ENCODE measurements around the gene CRTAP. TPM values are rescaled to one million over a fixed set of nuclear protein-coding genes. Genes with fewer than 3 reads are reported as not detected.
"Not testable (repeated sequence)": the region's sequence is repeated elsewhere in the genome, so short reads cannot be mapped to it uniquely, and the experiment has no call there.

Gene CRTAP
- polyA plus RNA-seq, 3 donors, result 148 to 186 (median 157) TPM

DNA sequence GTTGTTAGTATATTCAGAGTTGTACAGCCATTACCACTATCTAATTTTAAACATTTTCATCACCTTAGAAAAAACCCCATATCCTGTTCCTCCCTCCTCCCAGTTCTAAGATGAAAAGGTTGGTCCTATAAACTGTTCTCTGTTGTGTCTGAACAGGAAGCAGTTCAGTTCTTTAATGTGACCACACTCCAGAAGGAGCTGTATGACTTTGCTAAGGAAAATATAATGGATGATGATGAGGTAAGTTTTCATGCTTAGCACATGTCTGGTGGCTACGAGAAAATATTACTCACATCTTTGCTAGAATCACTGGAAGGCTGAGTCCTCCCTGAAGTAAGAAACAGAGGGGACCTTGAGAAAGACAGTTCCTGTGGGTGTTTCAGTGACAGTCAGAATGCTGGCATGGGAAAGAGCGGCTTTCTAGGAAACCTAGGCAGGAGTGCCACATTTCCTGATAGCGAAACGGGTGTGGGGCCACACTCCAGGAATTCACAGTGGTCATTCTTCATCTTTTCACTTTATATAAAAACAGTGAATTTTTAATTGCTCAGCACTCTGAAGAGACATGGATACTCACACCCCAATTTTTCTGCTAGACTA, 20.3 kb downstream of the CRTAP start:
- no peak for DNase-seq

DNA sequence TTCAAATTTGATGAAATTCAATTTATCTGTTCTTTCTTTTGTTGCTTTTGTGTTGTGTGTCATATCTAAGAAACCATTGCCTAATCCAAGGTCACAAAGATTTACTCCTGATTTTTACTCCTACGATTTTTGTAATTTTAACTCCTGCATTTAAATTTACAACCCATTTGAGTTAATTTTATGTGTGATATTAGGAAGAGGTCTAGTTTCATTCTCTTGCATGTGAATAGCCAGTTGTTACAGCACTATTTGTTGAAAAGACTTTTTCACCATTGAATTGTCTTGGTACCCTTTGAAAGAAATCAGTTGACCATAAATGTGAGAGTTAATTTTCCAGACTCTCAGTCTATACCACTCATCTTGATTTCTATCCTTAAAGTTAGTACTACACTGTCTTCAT, 23.9 kb downstream of the CRTAP start:
- DNase-seq, result no peak

DNA sequence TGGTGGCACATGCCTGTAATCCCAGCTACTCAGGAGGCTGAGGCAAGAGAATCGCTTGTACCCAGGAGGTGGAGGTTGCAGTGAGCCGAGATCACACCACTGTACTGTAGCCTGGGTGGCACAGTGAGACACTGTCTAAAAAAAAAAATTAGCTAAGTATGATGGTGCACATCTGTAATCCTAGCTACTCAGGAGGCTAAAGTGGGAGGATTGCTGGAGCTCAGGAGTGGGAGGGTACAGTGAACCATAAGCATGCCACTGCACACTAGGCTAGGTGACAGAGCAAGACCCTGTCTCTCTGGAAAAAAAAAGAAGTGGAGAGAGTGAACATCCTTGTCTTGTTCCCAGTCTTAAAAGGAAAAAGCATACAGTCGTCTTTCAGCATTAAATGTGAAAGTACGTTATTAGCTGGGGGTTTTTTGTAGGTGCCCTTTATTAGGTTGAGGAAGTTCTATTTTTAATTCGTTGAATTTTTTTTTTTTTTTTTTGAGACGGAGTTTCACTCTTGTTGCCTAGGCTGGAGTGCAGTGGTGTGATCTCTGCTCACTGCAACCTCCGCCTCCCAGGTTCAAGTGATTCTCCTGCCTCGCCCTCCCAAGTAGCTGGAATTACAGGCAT, 25.3 kb downstream of the CRTAP start:
- DNase-seq, result not testable (repeated sequence)

DNA sequence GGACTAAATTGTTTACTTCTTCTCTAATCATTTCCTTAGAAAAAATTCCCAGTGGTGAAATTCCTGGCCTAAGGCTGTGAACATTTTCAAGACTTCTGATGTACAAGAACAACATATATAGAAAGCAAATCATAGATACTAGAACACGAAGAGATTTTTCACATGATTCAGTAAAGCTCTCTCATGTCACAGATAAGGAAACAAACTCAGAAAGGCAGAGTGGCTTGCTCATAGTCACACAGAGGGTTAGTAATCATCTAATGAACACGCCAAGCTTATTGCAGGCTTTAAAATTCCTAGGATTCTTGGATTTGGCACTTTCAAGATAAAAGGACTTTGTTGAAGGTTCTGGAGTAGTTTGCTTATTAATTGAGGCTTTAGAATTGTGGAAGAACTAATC, 26.2 kb downstream of the CRTAP start:
- DNase-seq, result no peak

DNA sequence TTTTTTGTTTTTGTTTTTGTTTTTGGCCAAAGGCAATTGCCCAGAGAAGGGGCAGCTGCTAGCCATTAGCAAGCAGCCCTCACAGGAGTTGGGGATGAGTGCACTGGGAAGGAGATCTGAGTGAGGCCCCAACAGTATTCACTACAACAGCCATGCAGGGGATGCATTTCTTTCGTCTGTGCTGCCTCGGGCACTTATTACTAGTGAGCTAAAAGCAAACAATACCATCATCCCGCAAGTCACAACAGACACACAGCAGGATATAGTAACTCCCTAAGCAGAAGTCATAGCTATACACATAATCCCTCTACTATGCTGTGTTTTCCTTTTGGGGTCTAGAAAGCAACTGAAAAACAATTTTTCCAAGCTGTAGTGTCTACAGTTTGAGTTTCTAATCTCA, 27.2 kb downstream of the CRTAP start:
- no peak for DNase-seq

DNA sequence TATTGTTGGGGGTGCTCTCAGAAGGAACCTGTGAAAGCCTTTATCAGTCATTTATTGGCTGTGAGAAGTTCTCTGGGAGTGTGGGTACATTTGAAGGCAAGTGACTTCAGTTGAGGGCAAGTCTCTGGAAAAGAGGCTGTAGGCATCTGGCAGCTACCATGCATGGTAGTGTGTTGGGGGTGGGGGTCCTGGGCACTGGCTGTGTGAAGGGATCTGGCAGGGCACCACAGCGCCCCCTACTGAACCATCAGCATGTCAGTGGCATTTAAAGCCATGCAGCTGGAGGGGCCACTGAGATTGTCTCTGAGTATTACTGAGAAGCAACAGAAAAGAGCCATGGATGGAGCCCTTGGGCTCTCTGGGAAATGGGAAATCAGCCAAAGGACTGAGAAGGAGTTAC, 30.6 kb downstream of the CRTAP start:
- no peak for DNase-seq

DNA sequence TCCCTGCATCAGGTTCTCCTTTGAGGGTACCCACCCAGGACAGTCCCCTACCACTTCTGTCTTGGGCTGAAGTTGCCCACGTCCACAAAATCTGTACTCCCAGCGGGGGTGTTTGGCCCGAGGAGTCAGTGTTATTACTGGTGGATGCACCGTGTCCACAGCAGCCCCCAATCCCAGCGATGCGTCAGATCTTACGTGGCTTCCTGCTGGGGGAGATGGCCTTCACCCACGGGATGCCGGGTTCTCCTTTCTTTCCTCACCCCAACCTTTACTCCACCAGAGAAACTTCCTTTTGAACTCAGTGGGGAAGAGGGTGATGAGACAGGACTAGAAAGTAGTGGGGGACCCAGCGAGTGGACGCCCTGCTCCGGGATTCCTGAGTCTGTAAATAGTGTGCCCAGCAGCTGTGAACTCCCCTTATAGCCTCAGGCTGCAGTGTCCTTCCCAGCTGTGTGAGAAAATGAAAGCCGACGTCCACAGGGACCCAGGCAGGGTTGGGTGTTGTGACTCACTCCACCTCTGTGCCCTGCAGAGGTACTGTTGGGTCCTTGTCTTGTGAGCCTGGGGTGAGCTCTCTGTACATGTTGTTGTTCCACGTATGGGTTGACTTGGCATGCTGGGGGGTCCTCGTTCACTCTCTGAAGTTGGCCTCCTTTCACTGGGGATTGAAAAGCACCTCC, 31.5 kb downstream of the CRTAP start:
- DNase-seq, result no peak

DNA sequence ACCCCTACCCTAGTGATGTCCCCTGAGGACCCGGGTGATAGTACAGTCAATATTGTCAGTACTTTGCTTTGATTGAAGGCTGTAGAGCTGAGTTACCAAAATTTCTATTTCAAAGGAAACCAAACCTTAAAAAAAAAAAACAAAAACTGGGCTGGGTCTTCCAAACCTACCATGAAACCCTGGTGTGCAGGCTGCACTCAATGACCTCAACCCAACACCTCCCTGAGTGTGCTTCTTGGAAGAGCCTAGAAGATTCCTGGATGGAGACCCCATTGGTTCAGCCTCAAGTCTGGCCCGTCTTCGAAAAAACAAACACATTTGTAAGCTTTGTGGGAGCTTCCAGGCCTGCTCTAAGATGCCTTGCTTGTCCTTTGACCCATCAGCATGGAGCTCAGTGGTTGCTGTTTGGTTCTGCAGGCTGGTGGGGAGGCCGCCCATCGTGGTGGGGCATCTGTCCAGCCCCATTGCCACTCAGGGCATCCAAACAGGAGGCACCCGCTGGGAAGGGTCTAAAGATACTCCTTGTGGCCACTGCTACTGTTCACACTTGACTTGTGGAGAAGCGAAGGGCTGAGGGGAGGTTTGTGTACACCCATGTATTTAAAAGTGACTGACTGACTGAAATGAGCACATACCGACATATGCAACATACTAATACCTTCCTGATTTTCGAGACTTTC, 32.2 kb downstream of the CRTAP start:
- DNase-seq, result no peak

DNA sequence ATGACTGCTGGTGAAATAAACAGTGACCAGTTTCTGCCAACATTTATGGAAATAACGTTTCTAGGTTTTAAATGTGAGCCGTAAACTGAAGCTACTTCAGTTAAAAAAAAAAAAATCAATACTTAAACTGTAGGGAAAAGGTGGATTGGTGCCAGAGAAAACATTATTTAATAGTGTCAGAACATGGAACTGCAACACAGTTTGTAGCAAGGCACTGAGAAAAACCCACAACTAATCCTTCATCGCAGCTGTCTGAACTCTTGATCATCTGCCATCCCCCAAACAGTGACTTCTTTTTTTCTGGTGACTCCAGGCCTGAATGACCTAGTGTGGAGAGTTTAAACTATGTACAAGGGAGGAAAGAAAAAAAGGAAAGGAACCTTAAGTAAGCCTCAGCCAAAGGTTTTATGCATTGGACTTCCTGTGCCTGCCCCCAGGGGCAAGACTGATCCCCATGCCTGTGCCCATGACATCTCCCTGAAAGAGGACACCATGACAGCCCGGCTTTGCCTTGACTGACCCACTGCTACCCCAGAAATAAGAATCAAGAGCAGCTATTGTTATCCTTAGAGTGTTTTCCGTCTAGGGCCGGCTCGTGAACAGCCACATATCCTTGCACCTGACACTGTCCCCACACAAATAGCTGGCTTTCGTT, 33.1 kb downstream of the CRTAP start:
- peak; percentile 19 for DNase-seq

DNA sequence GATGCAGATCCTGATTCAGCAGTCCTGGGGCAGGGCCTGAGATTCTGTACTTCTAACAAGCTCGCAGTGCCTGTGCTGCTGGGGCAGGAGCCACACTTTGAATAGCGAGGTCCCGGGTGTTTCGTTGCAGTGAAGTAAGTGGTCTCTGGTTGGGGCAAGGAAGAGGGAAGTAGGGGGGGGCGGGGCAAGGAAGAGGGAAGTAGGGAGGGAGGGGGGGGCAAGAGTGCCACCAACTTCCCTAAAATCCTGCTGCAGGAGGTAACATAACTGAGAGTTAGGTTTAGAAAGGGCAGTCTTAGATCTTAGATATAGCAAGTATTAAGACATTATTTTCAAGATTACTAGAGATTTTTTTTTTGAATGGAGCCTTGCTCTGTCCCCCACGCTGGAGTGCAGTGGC, 35.5 kb downstream of the CRTAP start:
- no peak for DNase-seq

DNA sequence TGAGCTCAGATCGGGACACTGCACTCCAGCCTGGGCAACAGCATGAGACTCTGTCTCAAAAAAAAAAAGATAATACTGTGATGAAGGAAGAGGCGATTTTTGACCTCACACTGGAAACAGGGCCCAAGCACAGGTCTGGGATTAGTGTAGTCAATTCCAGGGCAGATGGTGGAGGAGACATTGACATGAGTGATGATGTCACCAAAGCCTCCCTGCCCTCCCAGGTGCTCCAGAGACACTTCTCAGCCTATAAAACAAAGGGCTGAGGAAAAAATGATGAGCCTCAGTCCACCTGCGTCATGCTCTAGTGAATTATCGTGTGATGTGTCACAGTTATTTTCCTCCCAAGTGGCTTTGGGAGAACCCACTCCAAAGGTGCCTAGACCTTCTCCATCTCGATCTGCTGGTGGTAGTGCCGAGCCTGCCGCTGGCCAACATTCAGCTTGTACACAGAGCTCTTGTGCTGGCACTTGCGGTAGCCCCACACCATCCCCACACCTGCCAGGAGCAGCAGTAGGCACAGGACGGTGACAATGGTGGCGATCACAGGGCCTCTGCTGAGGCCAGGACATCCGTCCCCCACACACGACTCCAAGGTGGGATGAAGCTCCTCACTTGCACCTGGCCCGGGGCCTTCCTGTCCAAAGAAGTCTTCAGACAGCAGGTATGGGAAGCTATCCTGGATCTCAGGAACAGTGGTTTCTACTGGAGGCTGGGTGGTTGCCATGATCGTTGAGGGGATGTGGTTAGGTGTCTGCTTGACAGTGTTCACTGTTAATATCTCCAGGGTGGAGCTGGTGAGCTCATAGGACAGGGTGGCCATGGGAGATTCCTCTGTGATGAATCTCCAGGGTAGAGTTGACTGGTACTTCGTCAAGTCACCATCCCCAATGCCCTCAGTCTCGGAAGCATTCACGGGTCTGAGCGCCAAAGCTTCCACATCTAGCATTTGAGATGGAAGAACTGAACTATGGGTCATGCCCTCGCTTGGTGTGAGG, 38.8 kb downstream of the CRTAP start:
- DNase-seq, result no peak

DNA sequence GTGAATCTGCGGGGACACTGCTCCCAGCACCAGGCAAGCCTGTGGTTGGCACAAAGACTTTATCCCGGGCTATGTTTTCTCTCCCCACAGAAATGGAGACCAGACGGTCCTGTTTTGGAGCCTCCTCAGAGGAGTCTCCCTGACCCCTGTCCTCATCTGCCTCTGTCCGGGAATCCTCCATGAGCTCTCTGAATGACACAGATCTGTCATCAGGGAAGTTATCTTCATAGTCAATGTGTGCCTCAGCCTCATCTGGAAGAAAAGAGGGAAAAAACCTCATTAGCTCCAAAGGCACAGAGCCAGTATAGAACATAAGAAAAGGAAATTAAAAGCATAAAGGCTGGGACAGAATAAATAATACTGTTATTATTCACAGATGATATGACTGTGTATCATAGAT, 40.0 kb downstream of the CRTAP start:
- no peak for DNase-seq

DNA sequence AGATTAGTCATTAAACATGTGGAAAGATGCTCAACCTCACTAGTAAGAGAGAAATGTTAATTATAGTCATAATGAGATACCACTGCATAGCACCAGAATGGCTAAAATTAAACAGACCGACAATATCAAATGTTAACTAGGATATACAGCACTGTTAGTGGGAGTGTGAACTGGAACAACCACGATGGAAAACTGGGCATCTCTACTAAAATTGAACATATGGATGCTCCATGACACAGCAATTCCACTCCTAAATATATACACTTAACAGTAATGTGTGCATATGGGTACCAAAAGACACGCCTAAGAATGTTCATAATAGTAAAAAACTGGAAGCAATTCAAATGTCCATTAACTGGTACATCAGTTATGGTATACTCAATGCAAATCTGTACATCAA, 41.5 kb downstream of the CRTAP start:
- DNase-seq, result no peak

DNA sequence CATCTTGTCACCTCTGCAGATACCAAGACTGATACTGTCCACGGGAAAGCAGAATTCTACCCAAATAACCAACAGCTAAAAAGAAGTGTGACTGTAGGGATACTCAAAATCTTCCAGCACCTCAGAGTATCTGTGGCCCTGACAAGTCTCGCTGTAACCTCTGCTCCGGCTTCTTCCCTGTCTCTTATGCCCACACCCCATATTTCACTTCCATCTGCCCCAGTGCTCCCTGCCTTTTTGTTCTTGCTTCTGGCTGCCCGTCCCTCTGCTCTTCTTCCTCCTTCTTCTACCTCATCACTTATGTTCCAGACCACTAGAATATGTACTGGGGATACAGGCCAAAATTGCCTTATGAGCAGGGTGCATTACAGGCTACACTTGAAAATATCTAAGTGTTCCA, 45.4 kb downstream of the CRTAP start:
- DNase-seq, result no peak

DNA sequence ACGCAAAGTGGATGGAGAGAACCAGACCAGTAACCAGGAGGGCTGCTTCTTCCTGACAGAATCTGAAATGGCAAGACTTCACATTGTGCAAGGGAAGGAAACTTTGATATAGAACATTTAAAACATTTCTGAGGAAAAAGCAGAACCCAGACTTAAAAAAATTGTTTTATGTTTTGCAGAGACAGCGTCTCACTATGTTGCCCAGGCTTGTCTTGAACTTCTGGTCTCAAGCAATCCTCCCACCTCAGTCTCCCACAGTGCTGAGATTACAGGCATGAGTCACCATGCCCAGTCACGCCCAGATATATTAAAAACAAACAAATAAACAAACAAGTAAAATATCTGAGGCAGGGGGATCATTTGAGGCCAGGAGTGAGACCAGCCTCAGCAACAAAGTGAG, 46.2 kb downstream of the CRTAP start:
- no peak for DNase-seq

DNA sequence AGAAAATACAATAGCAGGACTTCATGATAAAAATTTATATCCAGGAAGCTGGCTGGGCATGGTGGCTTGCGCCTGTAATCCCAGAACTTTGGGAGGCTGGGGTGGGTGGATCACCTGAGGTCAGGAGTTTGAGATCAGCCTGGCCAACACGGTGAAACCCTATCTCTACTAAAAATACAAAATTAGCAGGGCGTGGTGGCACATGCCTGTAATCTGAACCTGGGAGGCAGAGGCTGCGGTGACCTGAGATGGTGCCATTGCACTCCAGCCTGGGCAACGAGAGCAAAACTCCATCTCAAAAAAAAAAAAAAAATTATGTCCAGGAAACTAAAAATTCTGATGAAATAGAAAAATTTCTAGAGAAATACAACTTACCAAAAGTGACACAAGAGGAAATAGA, 48.8 kb downstream of the CRTAP start:
- not testable (repeated sequence) for DNase-seq

DNA sequence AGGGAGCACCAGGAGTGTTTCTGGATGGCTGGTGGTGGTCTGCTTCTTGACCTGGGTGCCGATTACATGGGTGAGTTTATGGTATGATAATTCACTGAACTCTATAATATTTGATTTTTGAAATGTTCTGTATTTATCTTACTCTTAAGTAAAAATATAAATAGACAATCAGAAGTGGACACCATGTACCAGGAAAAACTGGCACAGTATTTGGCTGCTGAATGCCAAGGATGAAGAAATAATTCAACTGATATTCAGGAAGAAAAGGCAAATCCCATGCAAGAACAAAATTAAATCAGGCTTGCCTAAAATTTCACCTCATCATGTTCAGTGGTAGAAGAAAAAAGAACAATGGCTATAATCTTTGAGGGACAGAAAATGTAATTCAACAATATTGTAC, 51.6 kb downstream of the CRTAP start:
- no peak for DNase-seq

DNA sequence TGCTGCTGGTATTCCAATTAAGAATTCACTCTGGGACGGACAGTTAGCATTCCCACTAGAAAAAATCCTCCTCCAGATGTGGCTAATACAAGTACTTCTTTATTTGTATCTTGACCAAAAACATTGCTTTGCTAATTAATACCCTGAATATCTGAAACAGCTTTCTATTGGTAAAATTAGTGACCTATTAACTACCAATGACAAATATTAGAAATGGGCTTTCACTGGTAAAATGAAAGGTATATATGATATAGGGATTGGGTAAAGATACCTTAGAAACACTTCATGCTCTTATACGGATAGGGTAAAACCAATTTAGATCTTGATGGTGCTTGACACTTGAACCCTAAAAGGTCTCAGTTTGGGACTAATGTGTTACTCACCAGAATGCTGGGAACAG, 52.3 kb downstream of the CRTAP start:
- no peak for DNase-seq

DNA sequence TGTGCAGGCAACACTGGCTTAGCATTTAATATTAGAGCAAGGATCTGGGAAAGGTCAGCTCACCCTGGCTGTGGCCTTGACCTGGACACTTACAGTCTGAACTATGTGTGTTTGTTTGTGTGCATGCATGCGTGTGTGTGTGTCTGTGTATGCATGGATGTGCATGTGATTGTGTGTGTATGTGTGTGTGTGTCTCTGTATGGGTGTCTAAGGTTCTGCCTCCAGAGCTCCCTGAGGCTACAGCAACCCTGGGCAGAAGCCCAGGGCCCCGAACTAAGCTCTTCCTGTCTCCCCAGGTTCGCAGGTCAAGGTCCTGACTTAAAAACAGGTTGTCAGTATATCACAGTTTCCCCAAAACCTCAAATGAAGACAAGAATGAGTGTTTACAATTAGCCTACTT, 53.5 kb downstream of the CRTAP start:
- no peak for DNase-seq

DNA sequence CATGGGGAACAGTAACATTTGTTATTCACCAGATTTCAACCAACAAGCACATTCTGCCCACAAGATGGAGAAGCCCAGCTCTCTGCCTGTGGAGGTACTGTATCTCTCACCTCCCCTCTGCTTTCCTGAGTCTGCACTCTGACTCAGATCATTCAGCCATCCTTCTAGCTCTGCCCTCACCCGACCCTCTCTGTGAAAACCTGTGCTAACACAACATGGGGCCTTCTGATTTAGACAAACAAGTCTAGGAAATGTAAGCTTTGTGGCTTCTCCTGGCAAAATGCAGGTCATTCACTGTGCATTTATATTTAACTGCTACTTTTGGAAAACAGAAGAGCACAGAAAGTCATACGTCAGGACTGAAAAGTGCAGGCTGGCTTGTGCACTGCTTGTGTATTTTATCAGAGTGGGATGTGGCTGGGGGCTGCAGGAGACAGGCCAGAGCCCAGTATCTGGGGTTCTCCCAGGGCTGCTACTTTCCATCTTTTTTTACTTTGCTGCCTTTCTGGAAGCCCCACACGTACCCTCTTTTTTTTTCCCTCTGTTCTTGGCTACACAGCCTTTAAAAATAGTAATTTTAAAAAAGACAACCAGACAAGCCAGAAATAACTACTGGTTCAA, 54.0 kb downstream of the CRTAP start:
- DNase-seq, result no peak

DNA sequence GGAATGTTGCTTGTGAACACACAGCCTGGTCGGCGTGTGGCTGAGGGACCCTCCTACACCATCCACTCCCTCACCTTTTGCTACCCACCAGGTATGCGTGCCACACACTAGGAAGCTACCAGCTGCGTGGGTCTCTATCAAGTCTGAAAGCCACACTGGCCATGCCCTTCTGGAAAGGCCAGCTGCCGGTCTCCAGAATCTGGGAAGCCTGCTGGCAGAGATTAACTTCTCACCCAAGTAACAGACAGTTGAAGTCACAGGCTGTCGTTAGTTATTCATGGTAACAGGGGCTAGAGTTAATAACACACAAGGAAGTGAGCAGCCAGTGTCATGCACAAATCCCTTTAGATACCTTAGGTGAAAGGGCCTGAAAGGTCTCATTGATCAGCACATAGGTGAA, 56.7 kb downstream of the CRTAP start:
- DNase-seq, result no peak

Measured in renal pelvis (tissue), 4 donors.